Suprapubic skin (tissue), 4 donors: ENCODE results near the gene TLE7.

Source experiments
- CTCF ChIP-seq, 2 donors: fragments of 200-600 bp in 1 of 2; fragments of 450-650 bp in 1 of 2; sonication (generic) in 1 of 2; IDR thresholded peaks; one replicate each; pipeline ENCODE4 v1.5.1; 2016 to 2019; ENCODE audit warnings: antibody characterized with exemption in 2 of 2, mild to moderate bottlenecking in 1 of 2, moderate library complexity in 1 of 2
- POLR2A ChIP-seq, 2 donors: fragments of 450-650 bp; IDR thresholded peaks; one replicate each; pipeline ENCODE4 v1.6.1; 2017; ENCODE audit warnings: antibody characterized with exemption in 2 of 2, mild to moderate bottlenecking in 2 of 2, moderate library complexity in 2 of 2
- POLR2AphosphoS5 ChIP-seq, 3 donors: sonication (generic); formaldehyde crosslinking; IDR thresholded peaks; one replicate each; pipeline ENCODE4 v1.6.1; 2017; ENCODE audit warnings: antibody characterized with exemption in 3 of 3

DNA sequence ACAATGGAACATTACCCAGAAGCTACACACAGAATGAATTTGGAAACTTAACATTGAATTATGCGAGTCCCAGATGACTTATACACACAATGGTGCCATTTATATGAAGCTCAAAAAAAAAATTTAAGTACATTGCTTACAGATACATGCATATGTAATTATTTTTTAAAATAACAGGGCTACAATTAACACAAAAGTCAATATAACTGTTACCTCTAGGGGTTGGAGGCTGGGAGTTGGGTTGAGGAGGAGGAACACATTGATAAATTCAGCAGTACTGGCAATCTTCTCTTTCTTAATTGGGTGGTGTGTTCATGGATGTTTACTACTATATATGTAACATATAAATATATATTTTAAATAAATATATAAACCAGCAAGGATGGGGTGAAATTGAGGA, 19.1 kb upstream of the TLE7 start:
- TF ChIP-seq CTCF (IDR thresholded peaks at IDR 0.05) (no peak), POLR2AphosphoS5 (IDR thresholded peaks at IDR 0.05) (no peak), POLR2A (IDR thresholded peaks at IDR 0.05) (no peak)
